HG03280 (cell line): ENCODE results near the gene ZNF624.
A peak's percentile ranks its signal among the peaks of the same experiment; 100 is the strongest.

ENCODE experiments used
- ATAC-seq: cut with Tn5 transposase; IDR thresholded peaks from one replicate; pipeline ENCODE4 v1.9.1; 2021; ENCODE audit warnings: mild to moderate bottlenecking, moderate library complexity; ENCODE audit not compliant: unreplicated experiment

The ZNF624 gene

GRCh38 chr17:16599537-16599936, 54.1 kb downstream of the ZNF624 start:
- no peak for ATAC-seq

GRCh38 chr17:16593356-16594102, 60.1 kb downstream of the ZNF624 start:
- no peak for ATAC-seq

DNA sequence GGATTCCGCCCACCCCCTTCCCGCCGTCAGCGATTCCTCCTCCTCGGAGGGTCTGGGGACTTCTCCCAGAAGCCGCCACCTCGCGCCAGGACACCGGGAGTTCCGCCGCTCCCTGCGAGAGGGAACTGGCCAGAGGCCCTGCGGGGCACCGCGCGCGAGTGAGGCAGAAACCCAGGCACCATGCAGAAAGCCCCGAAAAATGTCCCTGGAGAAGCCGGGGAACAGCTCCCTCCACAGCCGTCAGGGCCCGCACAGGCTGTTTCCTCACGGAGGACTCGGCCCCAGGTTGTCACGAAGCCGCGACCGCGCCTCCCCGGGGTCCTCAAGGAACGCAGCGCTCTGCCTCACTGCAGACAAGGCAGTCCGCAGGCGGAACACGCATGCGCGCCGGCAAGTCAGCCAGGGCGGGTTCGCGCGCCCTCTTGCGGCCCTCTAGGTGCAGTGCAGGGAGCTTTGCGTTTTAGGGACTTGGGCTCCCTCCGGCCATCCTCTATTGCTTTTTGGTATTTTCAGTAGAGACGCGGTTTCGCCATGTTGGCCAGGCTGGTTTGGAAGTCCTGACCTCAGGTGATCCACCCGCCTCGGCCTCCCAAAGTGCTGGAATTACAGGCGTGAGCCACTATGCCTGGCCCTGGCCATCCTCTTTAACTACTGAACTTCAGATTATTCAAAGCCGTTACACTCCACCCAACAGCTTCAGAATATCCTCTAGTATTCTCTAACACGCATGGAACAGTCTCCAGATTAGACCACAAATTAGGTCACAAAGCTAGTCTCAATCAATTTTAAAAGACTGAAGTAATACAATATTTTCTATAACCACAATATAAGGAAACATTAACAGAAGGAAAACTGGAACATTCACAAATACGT, 64.3 kb downstream of the ZNF624 start:
- ATAC-seq: peak; percentile 83

- ATAC-seq: no peak
Measured at GRCh38 chr17:16585796-16586195, 67.9 kb downstream of the ZNF624 start.

DNA sequence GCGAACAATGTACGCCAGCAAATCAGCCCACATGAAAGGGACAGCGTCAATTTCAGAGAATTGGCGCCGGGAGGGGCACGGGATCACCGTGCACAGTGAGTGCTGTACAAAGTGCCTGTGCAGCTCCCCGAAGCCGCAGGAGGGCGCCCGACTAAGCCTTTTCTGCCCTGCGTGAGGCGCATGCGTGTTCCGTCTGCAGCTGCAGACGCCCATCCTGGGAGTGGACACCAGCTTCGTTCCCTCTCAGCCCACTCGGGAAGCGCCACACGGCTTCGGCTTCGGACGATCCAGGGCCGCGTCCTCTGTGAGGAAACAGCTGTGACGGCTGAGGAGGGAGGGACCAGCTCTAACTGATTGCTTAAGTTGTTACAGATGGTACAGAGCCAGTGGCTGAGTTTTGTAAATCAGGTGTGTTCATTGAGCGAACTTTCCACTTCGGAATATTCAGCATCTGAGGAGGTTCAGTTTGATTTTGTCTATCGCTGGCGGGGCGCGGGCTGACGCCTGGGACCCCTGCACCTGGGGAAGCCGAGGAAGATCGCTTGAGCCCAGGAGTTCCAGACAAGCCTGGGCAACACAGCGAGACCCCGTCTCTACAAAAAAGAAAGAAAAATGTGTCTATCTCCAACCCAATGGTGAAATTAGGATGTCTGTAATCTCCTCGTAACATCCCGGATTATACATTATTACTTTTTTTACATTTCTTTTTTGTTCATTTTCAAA, 69.2 kb downstream of the ZNF624 start:
- ATAC-seq: no peak

GRCh38 chr17:16583781-16584180, 69.9 kb downstream of the ZNF624 start:
- no peak for ATAC-seq

- ATAC-seq: no peak
Measured at GRCh38 chr17:16573466-16573865, 80.2 kb downstream of the ZNF624 start.
